Left ventricle myocardium superior (tissue), 1 donor: ENCODE measurements around the gene HOXC13. TPM values are rescaled to one million over a fixed set of nuclear protein-coding genes. Genes with fewer than 3 reads are reported as not detected.

ENCODE experiments used
- ATAC-seq: fragments of 200-7000 bp; cut with Tn5 transposase; one replicate; pipeline ENCODE4 v1.9.1; 2020; ENCODE audit warnings: mild to moderate bottlenecking, moderate library complexity
- DNase-seq: peaks from one replicate; pipeline ENCODE4 v3.0.0-alpha.2; 2020
- intact Hi-C: fragments of 100-400 bp; cut with micrococcal nuclease; formaldehyde crosslinking; loops from one replicate; pipeline ENCODE4 v1.11.0; 2022
- microRNA-seq: library from miRNA; unstranded; fragments of <30 nt; microRNA quantifications from one replicate; pipeline ENCODE4 v1.2.0, GENCODE V29; 2020; ENCODE audit warnings: borderline number of aligned reads
- total RNA-seq: library from RNA; stranded (reverse); fragmentation: NEBNext Ultra II Directional; extraction: Animal tissue kit (Norgen Biotek cat#: 25700); gene quantifications from one replicate; pipeline ENCODE4 v1.2.1, GENCODE V29; 2021
- donor health status: DM: no; HTN: yes; CAD: no; lungs with severe emphysema.

The HOXC13 gene
- total RNA-seq, 1 donor from 2014 or later = not detected

- DNase-seq (no peak), ATAC-seq (no peak)
- intact Hi-C loops = no loop called here
Observed at GRCh38 chr12:53989227-53990113, 50.8 kb downstream of the HOXC13 start.

GRCh38 chr12:53990311-53991076 lies 51.9 kb downstream of the HOXC13 start:
- intact Hi-C loops = no loop called here
- no peak for DNase-seq

GRCh38 chr12:53991077-53991460 lies 52.4 kb downstream of the HOXC13 start:
- intact Hi-C loops = no loop called here
- no peak for ATAC-seq

More at GRCh38 chr12:53990311-53991076, 51.9 kb downstream of the HOXC13 start:
- ATAC-seq = no peak

GRCh38 chr12:53992377-53992889 lies 53.8 kb downstream of the HOXC13 start:
- intact Hi-C loops = no loop called here
- DNase-seq = no peak
- ATAC-seq = no peak

More at GRCh38 chr12:53991077-53991460, 52.4 kb downstream of the HOXC13 start:
- DNase-seq = no peak

GRCh38 chr12:53993162-53994008 lies 54.8 kb downstream of the HOXC13 start:
- ATAC-seq (no peak), DNase-seq (no peak)
- intact Hi-C loops = no loop called here

GRCh38 chr12:53994009-53994263 lies 55.3 kb downstream of the HOXC13 start:
- intact Hi-C loops = no loop called here
- ATAC-seq (no peak), DNase-seq (no peak)

GRCh38 chr12:53994264-53995001 lies 55.8 kb downstream of the HOXC13 start:
- no peak for ATAC-seq

GRCh38 chr12:53995002-53995377 lies 56.4 kb downstream of the HOXC13 start:
- intact Hi-C loops = no loop called here
- DNase-seq (no peak), ATAC-seq (no peak)

More at GRCh38 chr12:53994264-53995001, 55.8 kb downstream of the HOXC13 start:
- intact Hi-C loops = no loop called here
- no peak for DNase-seq

GRCh38 chr12:53995378-53996239 lies 57.0 kb downstream of the HOXC13 start:
- DNase-seq (no peak), ATAC-seq (peak; percentile 67)
- intact Hi-C loops = no loop called here

Small RNA genes lying within 50 kb of the gene (microRNA-seq; reads per million reads assigned to microRNA genes)
- 4.9 reads per million for gene MIR196A2

Other genes with a start within 250 kb of the HOXC13 start
- gene CALCOCO1, start 211.4 kb upstream of the HOXC13 start, total RNA-seq = 210 TPM
- 2.4 TPM for gene CISTR, start 186.9 kb upstream of the HOXC13 start, total RNA-seq
- gene HOXC12, start 16.1 kb downstream of the HOXC13 start, total RNA-seq = not detected
- not detected for gene HOXC11, start 34.3 kb downstream of the HOXC13 start, total RNA-seq
- not detected for gene HOTAIR, start 36.1 kb downstream of the HOXC13 start, total RNA-seq
- gene HOXC10, start 46.3 kb downstream of the HOXC13 start, total RNA-seq = not detected
- gene HOXC9, start 61.3 kb downstream of the HOXC13 start, total RNA-seq = not detected
- not detected for gene HOXC8, start 70.2 kb downstream of the HOXC13 start, total RNA-seq
- gene HOXC6, start 89.6 kb downstream of the HOXC13 start, total RNA-seq = 0.15 TPM
- not detected for gene HOXC5, start 94.2 kb downstream of the HOXC13 start, total RNA-seq
- gene HOXC4, start 115.0 kb downstream of the HOXC13 start, total RNA-seq = not detected